Posterior vena cava (tissue), 2 donors: ENCODE measurements around the gene STOML1. TPM values are rescaled to one million over a fixed set of nuclear protein-coding genes. Genes with fewer than 3 reads are reported as not detected.
A peak's percentile ranks its signal among the peaks of the same experiment; 100 is the strongest.
"Not testable (repeated sequence)": the region's sequence is repeated elsewhere in the genome, so short reads cannot be mapped to it uniquely, and the experiment has no call there.

Experiments used
- DNase-seq: peaks from one replicate; pipeline ENCODE4 v3.0.0-alpha.2; 2020; ENCODE audit warnings: low spot score
- intact Hi-C, 2 donors: fragments of 100-400 bp; cut with DNase I; formaldehyde crosslinking; loops; one replicate each; pipeline versions ENCODE4 v1.14.1 to v1.14.2; 2022 to 2023
- total RNA-seq, 2 donors: library from RNA; stranded (reverse); fragmentation: NEBNext Ultra II Directional; extraction: Animal tissue kit (Norgen Biotek cat#: 25700); gene quantifications; one replicate each; pipeline ENCODE4 v1.2.1, GENCODE V29; 2021
- donor health status: DM: yes; HTN: yes; CAD: no.
- donor health status: DM: yes; HTN: yes; CAD: no.

Gene STOML1
- total RNA-seq, 2 donors from 2014 or later, result 17.3 to 20.1 TPM

GRCh38 chr15:73975440-73976125 lies 16.5 kb downstream of the STOML1 start:
- intact Hi-C loops, result not testable (repeated sequence)
- peak; percentile 52 for DNase-seq

- peak; percentile 80 for DNase-seq
- intact Hi-C loops, result loop anchor here (5.0 kb wide), 2 partner anchors 64 to 339 kb away; no protein-coding TSS in a partner anchor
Observed at GRCh38 chr15:73973683-73974200, 18.4 kb downstream of the STOML1 start.

- intact Hi-C loops, result loop anchor here (5.0 kb wide), 2 partner anchors 64 to 339 kb away; no protein-coding TSS in a partner anchor
- peak; percentile 94 for DNase-seq
Observed at GRCh38 chr15:73972984-73973682, 19.0 kb downstream of the STOML1 start.

- intact Hi-C loops, result no loop called here
- peak; percentile 20 for DNase-seq
Observed at GRCh38 chr15:73969151-73969759, 22.8 kb downstream of the STOML1 start.

- intact Hi-C loops, result no loop called here
- no peak for DNase-seq
Observed at GRCh38 chr15:73968461-73968860, 23.6 kb downstream of the STOML1 start.

GRCh38 chr15:73965758-73966113 lies 26.4 kb downstream of the STOML1 start:
- no peak for DNase-seq
- intact Hi-C loops, result no loop called here

GRCh38 chr15:73965094-73965757 lies 26.9 kb downstream of the STOML1 start:
- intact Hi-C loops, result no loop called here
- peak; percentile 23 for DNase-seq

- DNase-seq, result peak; percentile 93
- intact Hi-C loops, result no loop called here
Observed at GRCh38 chr15:73964736-73965093, 27.4 kb downstream of the STOML1 start.

GRCh38 chr15:73962433-73962832 lies 29.7 kb downstream of the STOML1 start:
- no peak for DNase-seq
- intact Hi-C loops, result no loop called here

- intact Hi-C loops, result not testable (repeated sequence)
- DNase-seq, result peak; percentile 32
Observed at GRCh38 chr15:73960472-73961070, 31.5 kb downstream of the STOML1 start.

GRCh38 chr15:73959801-73960200 lies 32.3 kb downstream of the STOML1 start:
- intact Hi-C loops, result loop anchor here in 1 of 2 donors (10.0 kb wide), 1 partner anchor 85 kb away; the partner anchor contains the start of gene TBC1D21
- peak; percentile 32 for DNase-seq

GRCh38 chr15:73959012-73959581 lies 33.0 kb downstream of the STOML1 start:
- intact Hi-C loops, result loop anchor here in 1 of 2 donors (10.0 kb wide), 1 partner anchor 84 kb away; the partner anchor contains the start of gene TBC1D21
- peak; percentile 13 for DNase-seq

- intact Hi-C loops, result loop anchor here in 1 of 2 donors (10.0 kb wide), 1 partner anchor 83 kb away; the partner anchor contains the start of gene TBC1D21
- no peak for DNase-seq
Observed at GRCh38 chr15:73957785-73958184, 34.3 kb downstream of the STOML1 start.

- intact Hi-C loops, result loop anchor here in 1 of 2 donors (10.0 kb wide), 1 partner anchor 82 kb away; the partner anchor contains the start of gene TBC1D21
- DNase-seq, result peak; percentile 62
Observed at GRCh38 chr15:73957276-73957675, 34.8 kb downstream of the STOML1 start.

GRCh38 chr15:73956743-73957135 lies 35.4 kb downstream of the STOML1 start:
- DNase-seq, result peak; percentile 85
- intact Hi-C loops, result loop anchor here in 1 of 2 donors (10.0 kb wide), 1 partner anchor 82 kb away; the partner anchor contains the start of gene TBC1D21

GRCh38 chr15:73955861-73956742 lies 36.0 kb downstream of the STOML1 start:
- DNase-seq, result peak; percentile 75
- intact Hi-C loops, result loop anchor here in 1 of 2 donors (10.0 kb wide), 1 partner anchor 81 kb away; the partner anchor contains the start of gene TBC1D21

- DNase-seq, result peak; percentile 75
- intact Hi-C loops, result loop anchor here in 1 of 2 donors (10.0 kb wide), 1 partner anchor 81 kb away; the partner anchor contains the start of gene TBC1D21
Observed at GRCh38 chr15:73955326-73955725, 36.8 kb downstream of the STOML1 start.
